PFSK-1 (cell line): ENCODE results near the gene RNF125.
A peak's percentile ranks its signal among the peaks of the same experiment; 100 is the strongest.

ENCODE experiments used
- FOXP2 ChIP-seq: optimal IDR thresholded peaks from 2 replicates; pipeline ENCODE3; 2011; ENCODE audit warnings: borderline replicate concordance, control low read depth, inconsistent platforms; ENCODE audit not compliant: insufficient read depth; ENCODE audit errors: extremely low read length, extremely low read depth
- POLR2AphosphoS5 ChIP-seq: IDR thresholded peaks from 2 replicates; pipeline ENCODE4 v1.6.1; 2012; ENCODE audit warnings: low read depth, mild to moderate bottlenecking, control low read depth, low read length, moderate library complexity
- REST ChIP-seq, 2 experiments: IDR thresholded peaks; 2 replicates each; pipeline versions ENCODE4 v1.6.1 to v1.8.0; 2011 to 2012; ENCODE audit warnings: low read depth in 2 of 2, low read length in 2 of 2, control low read depth in 1 of 2, inconsistent platforms in 1 of 2, mild to moderate bottlenecking in 1 of 2, moderate library complexity in 1 of 2; ENCODE audit not compliant: insufficient read depth in 1 of 2
- SIN3A ChIP-seq: IDR thresholded peaks from 2 replicates; pipeline ENCODE4 v1.6.1; 2012; ENCODE audit warnings: mild to moderate bottlenecking, low read length, moderate library complexity, borderline replicate concordance; ENCODE audit not compliant: insufficient read depth
- TAF1 ChIP-seq: IDR thresholded peaks from 2 replicates; pipeline ENCODE4 v1.6.1; 2012; ENCODE audit warnings: low read length, control low read depth, borderline replicate concordance; ENCODE audit not compliant: insufficient read depth

RNF125 gene

GRCh38 chr18:32092422-32093101 lies 73.9 kb downstream of the RNF125 start:
- TF ChIP-seq SIN3A (no peak), TAF1 (peak; percentile 72; the same call in 1 of the 2 replicates), POLR2AphosphoS5 (peak; percentile 88), FOXP2 (peak; percentile 68), REST (IDR thresholded peaks at IDR 0.05; ENCODE audit: insufficient read depth in 1 of 2, low read depth in 2 of 2, low read length in 2 of 2) (peak; percentile 18 to 29; a peak in 1 of 4 replicates)

GRCh38 chr18:32093102-32093511 lies 74.5 kb downstream of the RNF125 start:
- TF ChIP-seq SIN3A, result no peak
- TF ChIP-seq REST (IDR thresholded peaks at IDR 0.05; ENCODE audit: insufficient read depth in 1 of 2, low read depth in 2 of 2, low read length in 2 of 2), result no peak
- no peak for TF ChIP-seq TAF1
- no peak for TF ChIP-seq FOXP2
- TF ChIP-seq POLR2AphosphoS5, result no peak

GRCh38 chr18:32093523-32093922 lies 74.9 kb downstream of the RNF125 start:
- TF ChIP-seq TAF1 (no peak), REST (IDR thresholded peaks at IDR 0.05; ENCODE audit: insufficient read depth in 1 of 2, low read depth in 2 of 2, low read length in 2 of 2) (no peak), FOXP2 (no peak)

GRCh38 chr18:32095192-32095899 lies 76.7 kb downstream of the RNF125 start:
- TF ChIP-seq SIN3A (no peak), TAF1 (no peak)

GRCh38 chr18:32095900-32096229 lies 77.2 kb downstream of the RNF125 start:
- TF ChIP-seq SIN3A, result no peak
- TF ChIP-seq REST (IDR thresholded peaks at IDR 0.05; ENCODE audit: insufficient read depth in 1 of 2, low read depth in 2 of 2, low read length in 2 of 2), result no peak
- TF ChIP-seq TAF1, result no peak
- no peak for TF ChIP-seq FOXP2
- TF ChIP-seq POLR2AphosphoS5, result no peak
